Trophoblast cell (in vitro differentiated cells and primary cell): ENCODE data around the gene KRTAP12-3.
A peak's percentile ranks its signal among the peaks of the same experiment; 100 is the strongest.

Source experiments
- DNase-seq, 2 donors: peaks; one replicate each; pipeline ENCODE4 v3.0.0-alpha.2; 2016
- H2AFZ ChIP-seq: 2 replicates; pipeline ENCODE4 v1.6.1; 2013; ENCODE audit warnings: low read length, moderate library complexity, mild to moderate bottlenecking; ENCODE audit not compliant: insufficient read depth, poor library complexity
- H2AK5ac ChIP-seq: 2 replicates; pipeline ENCODE4 v1.6.1; 2013; ENCODE audit warnings: mild to moderate bottlenecking, low read length
- H2BK120ac ChIP-seq: 2 replicates; pipeline ENCODE4 v1.6.1; 2013; ENCODE audit warnings: low read length, mild to moderate bottlenecking, moderate library complexity; ENCODE audit not compliant: insufficient read depth, poor library complexity
- H2BK12ac ChIP-seq: 2 replicates; pipeline ENCODE4 v1.6.1; 2013; ENCODE audit warnings: mild to moderate bottlenecking, low read length, moderate library complexity
- H2BK5ac ChIP-seq: 2 replicates; pipeline ENCODE4 v1.6.1; 2013; ENCODE audit warnings: low read length, low read depth, moderate library complexity, mild to moderate bottlenecking; ENCODE audit not compliant: poor library complexity
- H3K14ac ChIP-seq: 2 replicates; pipeline ENCODE4 v1.6.1; 2013; ENCODE audit warnings: mild to moderate bottlenecking, low read length
- H3K18ac ChIP-seq: 2 replicates; pipeline ENCODE4 v1.6.1; 2013; ENCODE audit warnings: mild to moderate bottlenecking, low read length
- H3K23ac ChIP-seq: 2 replicates; pipeline ENCODE4 v1.6.1; 2013; ENCODE audit warnings: low read length
- H3K27ac ChIP-seq: 2 replicates; pipeline ENCODE4 v1.5.1; 2013; ENCODE audit warnings: low read depth, mild to moderate bottlenecking, inconsistent platforms, low read length, moderate library complexity
- H3K27me3 ChIP-seq: 2 replicates; pipeline ENCODE4 v1.6.1; 2013; ENCODE audit warnings: inconsistent platforms, mild to moderate bottlenecking, low read length, moderate library complexity; ENCODE audit not compliant: insufficient read depth
- H3K36me3 ChIP-seq, 2 experiments: 1 replicate in 1 of 2; 2 replicates in 1 of 2; pipeline ENCODE4 v1.6.1; 2013; ENCODE audit warnings: low read length in 2 of 2, mild to moderate bottlenecking in 2 of 2, moderate library complexity in 1 of 2; ENCODE audit not compliant: insufficient read depth in 2 of 2, control insufficient read depth in 1 of 2
- H3K4ac ChIP-seq: 2 replicates; pipeline ENCODE4 v1.6.1; 2013; ENCODE audit warnings: low read depth, mild to moderate bottlenecking, low read length, moderate library complexity
- H3K4me1 ChIP-seq, 2 experiments: 1 replicate in 1 of 2; 2 replicates in 1 of 2; pipeline ENCODE4 v1.6.1; 2013; ENCODE audit warnings: low read length in 2 of 2, mild to moderate bottlenecking in 2 of 2, moderate library complexity in 1 of 2; ENCODE audit not compliant: insufficient read depth in 2 of 2, control insufficient read depth in 1 of 2
- H3K4me2 ChIP-seq: 2 replicates; pipeline ENCODE4 v1.6.1; 2013; ENCODE audit warnings: inconsistent platforms, mild to moderate bottlenecking, low read length, moderate library complexity
- H3K4me3 ChIP-seq: 2 replicates; pipeline ENCODE4 v1.5.1; 2013; ENCODE audit warnings: mild to moderate bottlenecking, low read depth, low read length, inconsistent platforms
- H3K79me1 ChIP-seq: one replicate; pipeline ENCODE4 v1.6.1; 2013; ENCODE audit warnings: low read length
- H3K79me2 ChIP-seq: 2 replicates; pipeline ENCODE4 v1.6.1; 2013; ENCODE audit warnings: low read length, mild to moderate bottlenecking; ENCODE audit not compliant: control insufficient read depth, insufficient read depth, poor library complexity
- H3K9ac ChIP-seq: 2 replicates; pipeline ENCODE4 v1.6.1; 2013; ENCODE audit warnings: mild to moderate bottlenecking, low read length
- H3K9me3 ChIP-seq: 2 replicates; pipeline ENCODE4 v1.6.1; 2013; ENCODE audit warnings: low read depth, mild to moderate bottlenecking, control low read depth, inconsistent platforms, low read length; ENCODE audit not compliant: insufficient read depth
- H4K12ac ChIP-seq: 2 replicates; pipeline ENCODE4 v1.6.1; 2013; ENCODE audit warnings: low read depth, mild to moderate bottlenecking, low read length, moderate library complexity
- H4K8ac ChIP-seq: 2 replicates; pipeline ENCODE4 v1.6.1; 2013; ENCODE audit warnings: low read depth, mild to moderate bottlenecking, low read length, moderate library complexity
- H4K91ac ChIP-seq: one replicate; pipeline ENCODE4 v1.6.1; 2013; ENCODE audit warnings: low read depth, mild to moderate bottlenecking, low read length, moderate library complexity
- WGBS: extraction: QIAGEN DNeasy Blood & Tissue Kit; methylation state at CpG from one replicate; pipeline ENCODE4 v1.1.7; 2013; ENCODE audit warnings: missing lambda C conversion rate; ENCODE audit not compliant: insufficient read length, insufficient coverage; ENCODE audit errors: extremely low coverage; 5-methylcytosine and 5-hydroxymethylcytosine counted together

Gene KRTAP12-3

DNA sequence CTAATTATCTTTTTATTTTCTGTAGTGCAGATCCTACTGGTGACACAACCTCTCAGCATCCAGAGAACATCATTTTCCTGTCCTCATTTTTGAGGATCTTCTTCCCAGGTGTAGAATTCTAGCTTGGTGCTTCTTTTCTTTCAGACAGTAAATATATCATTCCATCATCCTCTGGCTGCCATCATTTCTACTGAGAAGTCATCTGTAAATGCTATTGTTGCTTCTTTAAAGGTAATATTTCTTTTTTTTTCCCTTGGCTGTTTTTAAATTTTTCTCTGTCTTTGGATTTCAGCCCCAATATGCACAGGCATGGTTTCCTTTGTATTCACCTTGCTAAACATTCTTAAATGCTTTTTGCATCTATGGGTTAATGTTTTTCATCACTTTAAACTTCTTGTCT lies 34.2 kb upstream of the KRTAP12-3 start:
- Histone ChIP-seq H2BK12ac (no peak overlapping the region), H3K4me1 (no peaks in the 10 kb centered on the region), H3K4me2 (no peak overlapping the region), H3K27ac (no peak overlapping the region), H4K91ac (no peak overlapping the region), H3K79me2 (no peaks in the 10 kb centered on the region), H3K18ac (no peak overlapping the region), H3K79me1 (no peaks in the 10 kb centered on the region), H4K12ac (no peak overlapping the region), H4K8ac (no peak overlapping the region), H3K9ac (no peak overlapping the region), H2BK120ac (no peak overlapping the region), H2BK5ac (no peak overlapping the region), H3K27me3 (no peaks in the 10 kb centered on the region), H3K4ac (no peak overlapping the region), H2AFZ (no peak overlapping the region), H3K4me3 (no peak overlapping the region), H3K9me3 (peaks cover 14% of the 10 kb centered on the region), H3K14ac (no peak overlapping the region), H2AK5ac (no peak overlapping the region), H3K36me3 (no peaks in the 10 kb centered on the region), H3K23ac (no peak overlapping the region)
- DNase-seq, result no peak

DNA sequence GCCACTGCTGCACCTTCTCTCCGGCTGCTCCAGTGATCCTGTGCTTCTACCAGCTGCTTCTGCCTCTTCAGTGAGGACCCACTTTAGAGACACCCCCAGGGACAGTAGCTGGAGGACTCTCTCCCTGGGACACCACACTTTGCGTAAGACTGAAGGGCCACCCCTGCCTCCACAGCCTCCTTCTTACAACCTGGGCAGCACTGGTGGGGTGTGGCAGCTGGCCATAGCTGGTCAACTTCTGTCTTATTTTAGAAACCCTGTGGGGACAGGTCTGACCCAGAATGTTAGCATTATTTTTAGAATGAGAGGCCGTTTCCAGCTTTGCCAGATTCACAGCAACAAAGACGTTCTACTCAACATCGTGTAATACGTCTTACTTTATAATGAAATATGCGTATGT lies 32.0 kb upstream of the KRTAP12-3 start:
- Histone ChIP-seq H2AFZ (no peak overlapping the region), H3K79me2 (no peaks in the 10 kb centered on the region), H3K4me1 (no peaks in the 10 kb centered on the region), H3K18ac (no peak overlapping the region), H3K4ac (no peak overlapping the region), H3K23ac (no peak overlapping the region), H3K4me2 (no peak overlapping the region), H3K9me3 (peaks cover 12% of the 10 kb centered on the region), H3K36me3 (no peaks in the 10 kb centered on the region), H4K91ac (no peak overlapping the region), H2BK5ac (no peak overlapping the region), H4K8ac (no peak overlapping the region), H3K9ac (no peak overlapping the region), H3K27me3 (no peaks in the 10 kb centered on the region), H3K79me1 (no peaks in the 10 kb centered on the region), H2BK120ac (no peak overlapping the region), H2AK5ac (no peak overlapping the region), H3K4me3 (no peak overlapping the region), H4K12ac (no peak overlapping the region), H3K14ac (no peak overlapping the region), H2BK12ac (no peak overlapping the region), H3K27ac (no peak overlapping the region)
- no peak for DNase-seq
- WGBS, result no CpG with 5 or more reads among the region's 7 CpGs

DNA sequence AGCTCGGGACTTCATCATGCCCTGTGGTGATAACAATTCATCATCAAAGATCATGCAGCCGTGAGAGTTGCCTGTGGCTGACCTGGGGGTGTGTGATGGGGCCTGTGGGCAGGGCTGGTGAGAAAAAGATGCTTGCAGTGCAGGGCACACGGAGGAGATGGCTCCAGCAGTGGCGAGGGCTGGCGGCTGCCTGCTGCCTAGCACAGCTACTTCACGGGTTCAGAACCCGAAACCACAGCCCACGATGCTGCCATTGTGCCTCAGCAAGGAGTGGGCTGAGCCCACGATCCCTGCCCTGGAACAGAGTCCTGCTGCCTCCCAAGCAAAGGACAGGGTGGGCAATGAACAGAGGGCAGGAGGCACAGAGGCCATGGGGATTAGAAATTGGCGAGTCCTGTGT lies 31.5 kb upstream of the KRTAP12-3 start:
- no peak overlapping the region for H3K18ac ChIP-seq
- no peaks in the 10 kb centered on the region for H3K79me1 ChIP-seq
- no peak overlapping the region for H2BK5ac ChIP-seq
- H3K4me2 ChIP-seq, result no peak overlapping the region
- no CpG with 5 or more reads among the region's 10 CpGs for WGBS
- no peak for DNase-seq
- peaks cover 12% of the 10 kb centered on the region for H3K9me3 ChIP-seq
- H2BK12ac ChIP-seq, result no peak overlapping the region
- H3K4me3 ChIP-seq, result no peak overlapping the region
- H4K91ac ChIP-seq, result no peak overlapping the region
- H3K14ac ChIP-seq, result no peak overlapping the region
- H3K4ac ChIP-seq, result no peak overlapping the region
- H3K36me3 ChIP-seq, result no peaks in the 10 kb centered on the region
- no peak overlapping the region for H3K27ac ChIP-seq
- H4K12ac ChIP-seq, result no peak overlapping the region
- H4K8ac ChIP-seq, result no peak overlapping the region
- no peak overlapping the region for H2AK5ac ChIP-seq
- H3K79me2 ChIP-seq, result no peaks in the 10 kb centered on the region
- H3K9ac ChIP-seq, result peak overlapping the region; percentile 34
- no peak overlapping the region for H2AFZ ChIP-seq
- no peak overlapping the region for H3K23ac ChIP-seq
- H3K4me1 ChIP-seq, result no peaks in the 10 kb centered on the region
- H3K27me3 ChIP-seq, result no peaks in the 10 kb centered on the region
- H2BK120ac ChIP-seq, result no peak overlapping the region

DNA sequence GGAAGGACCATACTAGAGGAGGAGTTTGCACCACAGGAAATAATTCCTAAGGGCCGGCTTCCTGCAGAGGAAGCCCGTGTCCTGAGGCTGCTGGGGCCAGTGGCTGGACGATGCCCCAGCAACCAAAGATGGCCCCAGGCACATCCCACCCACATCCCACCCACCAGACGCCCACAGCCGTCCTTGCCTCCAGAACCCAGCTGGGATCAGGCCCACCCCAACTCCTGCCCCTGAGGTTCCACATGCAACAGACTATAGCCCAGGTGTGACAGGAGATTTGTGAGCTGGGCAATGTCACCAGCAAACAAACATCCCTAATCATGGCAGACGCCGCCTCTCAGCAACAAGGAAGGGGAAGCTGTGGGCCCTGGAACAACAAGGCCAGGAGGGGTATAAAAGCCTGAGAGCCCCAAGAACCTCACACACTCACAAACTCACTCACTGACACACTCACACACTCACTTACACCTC lies 31.0 kb upstream of the KRTAP12-3 start, which contains the start of gene KRTAP10-9:
Gene KRTAP10-9 (plus strand): TSS at position 421 of the 471 bp plus-strand sequence. CDS start 79 bp downstream, outside the sequence.
- no peak within 1 kb of the TSS for H3K27ac ChIP-seq
- H4K91ac ChIP-seq, result no peak within 1 kb of the TSS
- no peaks in the 10 kb centered on the region for H3K79me1 ChIP-seq
- no peak within 1 kb of the TSS for H4K12ac ChIP-seq
- no peak within 1 kb of the TSS for H2BK120ac ChIP-seq
- H3K4me3 ChIP-seq, result no peak within 1 kb of the TSS
- H3K9me3 ChIP-seq, result peaks cover 12% of the 10 kb centered on the region
- H2BK12ac ChIP-seq, result no peak within 1 kb of the TSS
- no peak within 1 kb of the TSS for H2AFZ ChIP-seq
- H3K23ac ChIP-seq, result no peak within 1 kb of the TSS
- H3K36me3 ChIP-seq, result no peaks in the 10 kb centered on the region
- H3K14ac ChIP-seq, result no peak within 1 kb of the TSS
- H3K4me1 ChIP-seq, result no peaks in the 10 kb centered on the region
- no peak within 1 kb of the TSS for H3K18ac ChIP-seq
- no peaks in the 10 kb centered on the region for H3K27me3 ChIP-seq
- peak within 1 kb of the TSS; percentile 34 for H3K9ac ChIP-seq
- no peak within 1 kb of the TSS for H3K4ac ChIP-seq
- H2BK5ac ChIP-seq, result no peak within 1 kb of the TSS
- no peak within 1 kb of the TSS for H4K8ac ChIP-seq
- no peak within 1 kb of the TSS for H2AK5ac ChIP-seq
- no CpG with 5 or more reads among the region's 7 CpGs for WGBS
- H3K79me2 ChIP-seq, result no peaks in the 10 kb centered on the region
- H3K4me2 ChIP-seq, result no peak within 1 kb of the TSS
- DNase-seq, result no peak
